ENCODE measurements around the gene SYT7.

SYT7 gene

DNA sequence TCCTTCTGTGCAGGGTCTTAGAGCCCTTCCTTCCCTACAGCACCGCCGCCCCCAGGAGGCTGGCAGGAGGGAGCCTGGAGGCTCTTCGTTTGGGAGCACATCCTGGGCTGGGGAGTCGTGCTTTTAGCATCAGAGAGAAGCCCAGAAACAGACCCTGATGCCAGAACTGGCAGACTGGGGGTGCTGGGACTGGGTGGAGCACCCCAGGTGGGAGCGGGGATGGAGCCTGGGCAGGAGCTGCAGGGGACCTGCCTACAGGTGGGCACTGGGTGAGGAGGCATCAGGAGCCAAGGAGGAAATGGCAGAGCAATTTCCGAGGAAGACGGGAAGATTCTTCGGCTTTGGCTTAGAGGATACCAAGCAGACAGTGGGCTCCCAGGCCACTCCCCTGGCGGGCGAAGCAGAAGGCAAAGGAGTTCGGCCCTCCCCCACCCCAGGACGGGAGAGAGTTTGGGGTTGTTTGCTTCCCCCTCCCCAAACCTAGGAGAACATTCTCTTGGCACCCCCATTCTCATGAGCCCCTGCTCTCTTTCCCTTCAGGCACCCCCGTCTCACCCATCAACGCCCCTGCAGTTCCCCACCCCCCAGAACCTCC, 1.1 kb downstream of the SYT7 start:
- DNase-seq: no peak

GRCh38 chr11:61578819-61579675, 1.8 kb downstream of the SYT7 start:
- no peak for DNase-seq

- DNase-seq: no peak
Measured at GRCh38 chr11:61577383-61578118, 3.3 kb downstream of the SYT7 start.

GRCh38 chr11:61575886-61576861, 4.7 kb downstream of the SYT7 start:
- DNase-seq: no peak

DNA sequence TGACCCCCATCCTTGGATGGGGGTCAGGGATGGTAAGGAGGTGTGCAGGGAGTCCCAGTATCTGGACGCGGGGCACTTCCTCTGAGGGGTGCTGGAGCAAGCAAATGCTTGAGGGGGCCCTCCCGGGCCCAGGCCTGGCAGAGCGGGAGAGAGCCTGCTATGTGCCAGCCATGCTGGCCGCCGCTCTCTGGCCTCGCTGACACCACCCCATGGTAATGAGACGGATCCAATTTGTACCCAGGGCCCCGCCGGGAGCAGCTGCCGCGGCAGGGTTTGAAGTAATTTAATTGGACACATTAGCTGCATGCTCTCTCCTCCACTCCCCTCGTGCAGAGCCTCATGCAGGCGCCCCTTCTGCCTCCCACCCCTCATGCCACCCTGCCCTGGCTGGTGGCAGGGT, 6.3 kb downstream of the SYT7 start:
- no peak for DNase-seq

DNA sequence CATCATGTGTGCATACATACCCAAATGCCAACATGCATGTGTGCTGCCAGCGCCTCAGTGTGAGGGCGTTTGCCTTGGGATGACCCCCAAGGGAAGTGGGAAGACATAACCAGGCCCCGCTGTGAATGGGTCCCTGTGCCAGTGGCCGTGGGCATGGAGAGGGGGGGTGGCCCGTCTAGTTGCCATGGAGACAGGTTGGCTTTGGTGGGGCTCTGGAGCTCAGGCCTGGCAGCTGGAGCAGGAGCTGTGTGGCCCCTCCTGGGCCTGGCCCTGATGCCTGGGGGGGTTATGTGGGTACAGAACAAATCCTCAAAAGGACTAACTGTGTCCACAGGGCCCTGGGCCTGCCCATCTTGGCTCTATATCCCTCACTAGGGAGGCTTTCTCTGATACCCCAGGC, 8.0 kb downstream of the SYT7 start:
- DNase-seq: no peak

- DNase-seq: no peak
Measured at GRCh38 chr11:61571869-61572268, 9.0 kb downstream of the SYT7 start.

GRCh38 chr11:61571337-61571736, 9.5 kb downstream of the SYT7 start:
- no peak for DNase-seq

GRCh38 chr11:61569701-61570100, 11.2 kb downstream of the SYT7 start:
- DNase-seq: no peak

DNA sequence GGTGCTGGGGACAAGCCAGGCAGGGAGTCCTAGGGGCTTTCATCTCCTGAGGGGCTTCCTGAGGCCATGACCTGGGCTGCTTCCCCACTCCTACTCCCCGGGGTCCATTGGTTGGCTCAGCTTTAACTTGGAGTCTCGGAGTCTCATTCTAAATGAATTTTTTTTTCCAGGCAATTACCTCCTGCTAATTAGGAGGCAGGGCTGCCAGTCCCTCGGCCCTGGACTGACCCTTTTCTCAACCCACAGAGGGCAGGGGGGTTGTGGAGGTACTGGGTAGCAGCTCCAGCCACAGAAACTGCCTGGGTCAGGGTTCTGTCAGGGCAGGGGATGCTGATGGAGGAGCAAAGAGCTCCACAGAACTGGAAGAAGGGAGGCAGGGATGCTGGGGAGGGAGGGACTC, 11.9 kb downstream of the SYT7 start:
- no peak for DNase-seq

- no peak for DNase-seq
Measured at GRCh38 chr11:61567286-61568061, 13.4 kb downstream of the SYT7 start.

- DNase-seq: no peak
Measured at GRCh38 chr11:61564936-61565696, 15.8 kb downstream of the SYT7 start.

DNA sequence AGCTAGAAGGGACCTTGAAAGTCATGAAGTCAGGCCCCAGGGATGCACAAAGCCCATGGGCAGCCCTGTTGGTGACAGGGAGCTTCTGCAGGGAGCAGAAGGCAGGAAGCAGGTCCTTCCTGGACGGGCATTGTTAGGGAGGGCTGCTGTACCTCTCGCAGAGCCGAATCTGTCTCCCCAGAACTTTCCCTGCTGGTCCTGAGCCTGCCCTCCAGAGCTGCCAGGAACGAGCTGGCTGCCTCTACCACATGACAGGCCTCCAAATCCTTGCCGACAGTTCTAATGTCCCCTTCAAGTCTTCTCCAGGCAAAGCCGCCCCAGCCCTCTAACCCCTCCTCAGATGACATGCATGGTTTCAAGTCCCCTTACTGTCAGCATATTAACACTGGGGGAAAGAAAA, 20.1 kb downstream of the SYT7 start:
- no peak for DNase-seq

- DNase-seq: no peak
Measured at GRCh38 chr11:61556621-61557020, 24.3 kb downstream of the SYT7 start.

DNA sequence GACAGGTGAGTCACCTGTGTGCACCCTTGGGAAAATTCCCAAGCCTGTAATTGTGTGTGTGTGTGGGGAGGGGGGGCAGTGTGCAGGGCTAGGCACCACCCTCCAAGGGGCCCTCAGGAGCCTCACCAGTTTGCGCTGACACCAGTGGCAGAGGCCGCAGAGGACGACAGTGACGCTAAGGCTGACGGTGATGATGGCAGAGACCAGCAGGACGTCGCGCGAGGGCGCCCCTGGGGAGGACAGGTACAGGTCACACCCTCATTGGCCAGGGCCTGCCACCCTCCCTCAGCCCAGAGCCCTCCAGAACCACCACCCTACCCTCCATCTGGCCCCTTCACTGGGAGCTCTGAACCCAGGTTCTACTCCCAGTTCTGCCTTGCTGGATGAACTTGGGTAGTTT, 24.9 kb downstream of the SYT7 start:
- DNase-seq: no peak

- no peak for DNase-seq
Measured at GRCh38 chr11:61555051-61555969, 25.6 kb downstream of the SYT7 start.

DNA sequence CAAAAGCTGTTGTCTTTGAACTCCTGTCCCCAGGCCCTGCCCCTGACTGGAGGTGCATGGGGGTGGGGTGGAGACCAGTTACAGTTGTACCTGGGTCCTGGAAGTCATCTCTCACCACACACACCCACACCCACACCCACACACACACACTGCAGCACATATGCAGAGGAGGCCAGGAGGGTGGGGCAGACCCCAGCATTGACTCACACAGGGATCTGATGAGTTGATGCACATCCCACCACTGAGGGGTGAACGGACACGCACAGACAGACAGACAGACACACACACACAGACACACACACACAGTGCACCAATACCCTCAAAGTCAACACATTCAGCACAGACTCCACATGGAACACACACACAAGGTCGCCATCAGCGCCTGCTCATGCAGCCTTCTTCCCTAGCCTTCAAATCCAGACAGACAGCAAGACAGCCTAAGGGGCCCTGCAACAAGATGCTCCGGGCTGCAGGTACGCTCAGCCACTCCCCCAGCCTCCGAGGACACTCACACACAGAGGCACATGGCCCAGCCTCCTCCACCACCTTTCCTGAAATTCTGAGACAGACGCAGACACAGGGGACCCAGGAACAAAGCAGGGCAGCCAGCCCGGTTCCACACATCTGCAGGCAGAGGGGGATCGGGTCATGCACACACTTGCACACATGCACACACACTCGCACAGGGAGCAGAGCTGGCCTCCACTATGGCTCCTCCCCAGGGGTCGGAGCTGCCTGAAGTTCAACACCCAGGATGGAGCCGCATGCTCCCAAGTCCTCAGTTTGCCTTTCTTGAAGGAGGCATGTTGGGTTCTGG, 26.5 kb downstream of the SYT7 start:
- DNase-seq: no peak

- DNase-seq: no peak
Measured at GRCh38 chr11:61553373-61554171, 27.3 kb downstream of the SYT7 start.
